Erythroblast (primary cell): ENCODE measurements around the gene RABGGTA.

Experiments
- GATA1 ChIP-seq: IDR thresholded peaks from 2 replicates; pipeline ENCODE4 v1.6.1; 2011; ENCODE audit warnings: low read depth, mild to moderate bottlenecking, control low read depth, low read length, moderate library complexity
- POLR2A ChIP-seq: IDR thresholded peaks from 2 replicates; pipeline ENCODE4 v1.6.1; 2011; ENCODE audit warnings: mild to moderate bottlenecking, low read length

GRCh38 chr14:24281636-24282035 is 10.2 kb upstream of the RABGGTA start:
- TF ChIP-seq POLR2A = no peak
- no peak for TF ChIP-seq GATA1
